Prostate gland (tissue), 2 donors: ENCODE measurements around the gene NYAP2.

ENCODE experiments used
- POLR2A ChIP-seq: fragments of 450-650 bp; IDR thresholded peaks from one replicate; pipeline ENCODE4 v1.6.1; 2016; ENCODE audit warnings: antibody characterized with exemption, mild to moderate bottlenecking
- TF ChIP-seq, protein P1 (sequence below), 4 experiments: fragments of 200-600 bp in 2 of 4; fragments of 450-650 bp in 2 of 4; sonication (generic) in 2 of 4; IDR thresholded peaks; 1 replicate in 3 of 4; 2 replicates in 1 of 4; pipeline ENCODE4 v1.5.1; 2016 to 2019; ENCODE audit warnings: antibody characterized with exemption in 4 of 4, mild to moderate bottlenecking in 2 of 4, moderate library complexity in 2 of 4

DNA sequence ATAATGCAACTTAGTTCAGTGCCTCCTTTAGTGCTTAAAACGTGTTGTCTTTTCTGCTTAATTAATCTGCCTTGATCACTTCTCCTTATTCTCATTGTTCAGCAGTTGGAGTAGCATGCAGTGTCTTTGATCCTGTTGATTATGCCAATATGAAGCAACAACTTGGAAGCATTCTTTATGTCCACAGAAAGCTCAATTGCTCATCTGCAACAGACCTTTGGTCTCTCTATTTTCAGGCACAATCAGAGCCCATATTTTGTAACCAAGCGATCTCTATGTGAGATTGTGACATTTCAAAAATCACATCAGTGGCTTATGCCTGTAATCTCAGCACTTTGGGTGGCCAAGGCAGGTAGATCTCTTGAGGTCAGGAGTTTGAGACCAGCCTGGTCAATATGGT, 217.3 kb downstream of the NYAP2 start:
- TF ChIP-seq, protein P1, sequence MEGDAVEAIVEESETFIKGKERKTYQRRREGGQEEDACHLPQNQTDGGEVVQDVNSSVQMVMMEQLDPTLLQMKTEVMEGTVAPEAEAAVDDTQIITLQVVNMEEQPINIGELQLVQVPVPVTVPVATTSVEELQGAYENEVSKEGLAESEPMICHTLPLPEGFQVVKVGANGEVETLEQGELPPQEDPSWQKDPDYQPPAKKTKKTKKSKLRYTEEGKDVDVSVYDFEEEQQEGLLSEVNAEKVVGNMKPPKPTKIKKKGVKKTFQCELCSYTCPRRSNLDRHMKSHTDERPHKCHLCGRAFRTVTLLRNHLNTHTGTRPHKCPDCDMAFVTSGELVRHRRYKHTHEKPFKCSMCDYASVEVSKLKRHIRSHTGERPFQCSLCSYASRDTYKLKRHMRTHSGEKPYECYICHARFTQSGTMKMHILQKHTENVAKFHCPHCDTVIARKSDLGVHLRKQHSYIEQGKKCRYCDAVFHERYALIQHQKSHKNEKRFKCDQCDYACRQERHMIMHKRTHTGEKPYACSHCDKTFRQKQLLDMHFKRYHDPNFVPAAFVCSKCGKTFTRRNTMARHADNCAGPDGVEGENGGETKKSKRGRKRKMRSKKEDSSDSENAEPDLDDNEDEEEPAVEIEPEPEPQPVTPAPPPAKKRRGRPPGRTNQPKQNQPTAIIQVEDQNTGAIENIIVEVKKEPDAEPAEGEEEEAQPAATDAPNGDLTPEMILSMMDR (IDR thresholded peaks at IDR 0.05) = no peak
- no peak for TF ChIP-seq POLR2A
